Uterus (tissue), 2 donors: ENCODE data around the gene CROT.

Source experiments
- CTCF ChIP-seq, 4 experiments: fragments of 200-600 bp in 2 of 4; fragments of 450-650 bp in 2 of 4; sonication (generic) in 2 of 4; IDR thresholded peaks; one replicate each; pipeline ENCODE4 v1.5.1; 2016 to 2019; ENCODE audit warnings: antibody characterized with exemption in 4 of 4, mild to moderate bottlenecking in 2 of 4, moderate library complexity in 1 of 4
- POLR2A ChIP-seq, 2 donors: fragments of 450-650 bp; IDR thresholded peaks; one replicate each; pipeline ENCODE4 v1.6.1; 2016; ENCODE audit warnings: antibody characterized with exemption in 2 of 2, mild to moderate bottlenecking in 1 of 2, moderate library complexity in 1 of 2

DNA sequence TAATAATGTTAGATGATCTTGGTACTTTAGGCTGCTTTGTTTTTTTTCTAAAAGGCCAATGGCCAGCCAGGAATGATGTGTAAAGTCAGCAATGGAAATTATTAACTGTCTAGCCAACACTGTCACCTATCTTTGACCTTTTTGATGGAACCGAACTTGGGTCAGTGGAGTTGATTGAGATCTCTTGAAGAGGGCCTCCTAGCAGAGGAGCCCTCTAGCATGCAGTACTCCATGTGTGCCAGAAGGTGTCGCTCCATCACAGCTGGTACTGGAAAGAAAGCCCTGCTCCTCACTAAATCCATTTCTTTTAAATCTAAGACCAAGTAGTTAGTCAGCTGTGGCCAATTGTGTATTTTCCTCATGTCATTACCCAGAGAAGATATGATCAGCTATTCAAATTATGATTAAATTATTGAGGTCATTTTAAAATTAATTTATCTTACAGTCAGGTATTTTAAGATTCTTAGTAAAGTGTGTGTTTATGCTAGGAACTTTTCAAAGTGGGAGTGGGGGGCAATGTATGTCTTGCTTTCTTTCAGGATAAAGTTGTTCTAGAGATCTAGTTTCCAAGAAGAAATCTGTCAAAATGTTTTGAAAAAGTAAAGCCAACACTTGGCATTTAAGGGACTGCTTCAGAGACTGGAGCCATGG is 33.1 kb upstream of the CROT start:
- peak; percentile 87 to 93 (median 90) for TF ChIP-seq CTCF (IDR thresholded peaks at IDR 0.05)
- TF ChIP-seq POLR2A (IDR thresholded peaks at IDR 0.05), result no peak
